Measurements from ENCODE around the gene POLR2J.

Gene POLR2J

DNA sequence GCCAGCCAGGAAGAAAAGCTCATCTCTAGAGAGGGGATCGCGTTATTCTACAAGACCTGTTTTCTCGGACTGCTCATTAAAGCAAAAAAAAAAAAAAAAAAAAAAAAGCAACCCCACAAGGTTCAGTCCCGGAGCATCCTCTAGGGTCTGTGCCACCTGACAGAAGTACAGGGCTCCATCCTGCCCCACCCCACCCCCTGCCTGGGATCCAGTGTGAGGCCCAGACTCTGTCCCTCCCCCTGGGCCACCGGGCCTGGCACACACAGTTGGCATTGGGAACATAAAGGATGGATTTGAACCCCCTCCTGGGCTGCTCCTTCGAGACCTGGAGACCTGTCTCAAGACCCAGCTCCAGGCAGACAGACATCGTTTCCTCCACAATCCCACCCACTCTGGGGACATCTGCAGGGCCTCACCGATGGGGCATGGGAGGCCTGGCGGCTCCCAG lies 44.7 kb downstream of the POLR2J start:
- peak in 1 of 3 experiments; percentile 49 for DNase-seq

DNA sequence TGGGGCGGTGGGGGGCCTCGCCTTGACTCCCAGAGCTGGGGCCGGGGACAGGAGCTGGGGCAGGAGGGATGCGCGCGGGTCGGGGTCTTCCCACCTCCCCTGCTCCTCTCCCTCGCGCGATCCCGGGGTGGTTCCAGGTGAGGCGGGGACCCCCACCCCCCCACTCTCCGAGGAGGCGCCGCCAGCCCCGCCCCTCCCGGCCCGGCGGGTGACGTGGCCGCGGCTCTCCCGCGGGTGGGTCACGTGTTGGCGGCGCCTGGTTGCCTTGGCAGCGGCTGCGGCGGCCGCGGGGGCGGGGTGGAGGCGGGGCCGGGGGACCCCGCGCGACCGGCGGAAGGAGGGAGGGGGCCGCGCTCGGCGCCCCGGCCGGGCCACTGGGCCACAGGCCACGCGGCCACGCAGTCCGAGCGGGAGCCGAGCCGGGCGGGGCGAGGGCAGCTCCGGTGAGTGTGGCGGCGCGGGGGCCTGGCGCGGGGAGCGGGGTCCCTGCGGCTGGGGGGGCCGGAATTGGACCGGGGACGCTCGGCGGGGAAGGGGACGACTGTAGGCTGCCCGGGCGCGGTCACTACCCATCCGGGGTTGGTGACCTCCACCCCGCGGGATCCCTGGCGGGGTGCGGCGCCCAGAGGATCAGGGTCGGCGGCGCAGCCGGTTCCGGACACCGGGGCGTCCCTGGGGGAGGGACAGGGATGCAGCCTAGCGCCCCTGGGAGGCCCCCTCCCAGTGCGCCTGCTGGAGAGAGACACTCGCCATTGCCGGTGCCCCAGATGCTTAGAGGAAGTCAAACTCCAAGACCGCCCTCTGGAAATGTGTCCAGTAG lies 45.3 kb downstream of the POLR2J start, which contains the start of gene ORAI2:
Gene ORAI2, plus strand, starts transcription at position 357 of the 820 bp plus-strand sequence. CDS start 5,382 bp downstream, outside the sequence.
- DNase-seq = peak; percentile 83 to 86 (median 83)

DNA sequence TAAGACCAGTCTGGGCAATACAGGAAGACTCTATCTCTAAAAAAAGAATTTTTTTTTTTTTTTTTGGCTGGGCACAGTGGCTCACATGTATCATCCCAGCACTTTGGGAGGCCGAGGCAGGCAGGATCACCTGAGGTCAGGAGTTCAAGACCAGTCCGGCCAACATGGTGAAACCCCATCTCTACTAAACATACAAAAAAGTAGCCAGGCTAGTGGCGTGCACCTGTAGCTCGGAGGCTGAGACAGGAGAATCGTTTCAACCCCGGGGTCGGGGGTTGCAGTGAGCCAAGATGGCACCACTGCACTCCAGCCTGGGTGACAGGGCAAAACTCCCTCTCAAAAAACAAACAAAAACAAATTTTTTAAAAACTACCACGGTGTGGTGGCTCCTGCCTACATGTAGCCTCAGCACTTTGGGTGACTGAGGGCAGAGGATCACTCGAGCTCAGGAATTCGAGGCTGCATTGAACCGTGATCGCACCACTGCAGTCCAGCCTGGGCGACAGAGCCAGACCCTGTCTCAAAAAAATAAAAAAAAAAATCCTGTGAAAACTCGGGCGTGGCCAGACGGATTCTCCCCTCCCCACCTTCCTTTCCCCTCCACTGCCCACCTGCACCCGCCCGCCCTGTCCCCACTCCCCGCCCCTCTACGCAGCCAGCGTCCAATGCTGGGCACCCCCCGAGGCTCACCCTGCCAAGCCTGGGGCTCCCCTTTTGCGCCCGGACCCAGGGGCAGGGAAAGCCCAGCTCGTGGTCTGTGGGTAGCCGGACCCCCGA lies 46.1 kb downstream of the POLR2J start:
- peak in 2 of 3 experiments; percentile 32 to 53 for DNase-seq

DNA sequence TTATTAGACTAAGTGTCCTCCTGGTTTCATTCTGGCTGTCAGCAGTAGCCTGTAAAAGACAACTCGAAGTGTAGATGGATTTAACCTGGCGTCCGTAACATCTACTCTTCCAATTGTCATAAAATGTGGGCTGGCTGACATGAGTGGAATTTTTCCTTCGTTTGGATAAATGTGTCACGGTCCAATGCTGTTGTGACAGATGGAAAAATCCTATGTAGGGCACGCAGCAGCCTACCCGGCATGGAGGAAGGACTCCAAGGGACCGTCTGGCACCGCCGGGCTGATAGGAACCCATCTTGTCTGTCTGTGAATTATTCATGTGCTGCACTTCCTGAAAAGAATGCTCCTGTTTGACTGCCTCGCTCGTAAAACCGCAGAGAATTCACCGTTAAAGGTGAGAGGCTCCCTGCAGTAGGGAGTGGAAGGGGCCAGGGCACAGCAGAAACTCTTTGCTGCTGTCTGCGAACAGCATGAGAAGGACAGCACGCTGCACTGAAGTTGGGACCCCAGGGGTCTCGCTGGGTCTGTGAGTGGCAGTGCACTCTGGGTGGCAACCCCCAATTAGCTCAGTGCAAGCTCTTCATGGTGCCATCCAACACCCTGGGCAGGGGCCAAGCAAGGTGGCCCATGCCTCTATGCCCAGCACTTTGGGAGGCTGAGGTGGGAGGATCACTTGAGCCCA lies 47.0 kb downstream of the POLR2J start:
- peak; percentile 28 to 94 (median 39) for DNase-seq

DNA sequence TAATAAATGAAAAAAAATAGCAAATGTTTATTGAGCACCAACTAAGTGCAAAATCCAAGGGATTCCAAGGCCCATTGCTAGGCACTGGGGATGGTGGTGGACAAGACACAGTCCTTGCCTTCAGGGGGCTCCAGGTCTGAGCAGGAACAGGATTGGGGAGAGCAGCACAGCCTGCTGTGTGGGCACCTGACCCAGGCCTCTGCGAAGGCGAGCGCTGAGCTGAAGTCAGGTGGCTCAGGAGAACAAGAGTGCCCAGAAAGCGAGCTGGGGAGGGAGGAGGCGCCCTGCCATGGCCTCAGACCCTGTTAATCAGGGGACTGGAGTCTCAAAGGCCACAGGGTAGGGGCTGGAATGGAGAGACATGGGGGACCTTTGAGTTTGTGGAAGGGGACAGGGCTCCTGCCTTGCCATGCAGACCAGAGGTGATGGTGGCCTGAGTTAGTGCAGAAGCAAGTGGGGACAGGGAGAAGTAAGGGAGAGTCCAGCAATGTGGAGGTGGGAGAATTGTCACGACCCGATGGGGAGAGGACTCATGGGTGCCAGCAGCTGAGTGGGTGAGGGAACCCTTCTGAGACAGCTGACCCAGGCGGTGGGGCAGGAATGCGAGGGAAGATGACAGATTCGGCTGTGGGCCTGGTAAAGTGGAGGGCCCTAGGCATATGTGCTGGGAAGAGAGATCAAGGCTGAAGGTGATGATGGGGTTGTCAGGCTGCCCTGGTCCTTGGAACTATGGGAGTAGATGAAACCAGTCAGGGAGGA lies 49.4 kb downstream of the POLR2J start:
- no peak for DNase-seq

DNA sequence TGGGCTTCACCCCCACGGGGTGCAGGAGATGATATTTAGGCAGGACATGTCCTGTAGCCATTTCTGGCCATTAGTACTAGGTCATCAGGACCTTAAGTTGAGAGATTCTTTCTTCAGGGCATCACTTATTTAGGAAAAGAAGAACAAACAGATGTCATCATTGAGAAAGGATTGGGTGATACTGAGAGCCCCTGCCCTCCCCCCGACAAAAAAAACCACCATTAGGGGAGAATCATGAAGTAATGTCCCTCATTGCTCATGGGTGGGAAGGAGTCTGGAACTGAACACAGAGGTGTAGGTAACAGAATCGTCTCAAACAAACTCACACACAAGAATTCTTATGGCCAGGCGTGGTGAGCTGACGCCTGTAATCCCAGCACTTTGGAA lies 51.7 kb downstream of the POLR2J start:
- DNase-seq = no peak

DNA sequence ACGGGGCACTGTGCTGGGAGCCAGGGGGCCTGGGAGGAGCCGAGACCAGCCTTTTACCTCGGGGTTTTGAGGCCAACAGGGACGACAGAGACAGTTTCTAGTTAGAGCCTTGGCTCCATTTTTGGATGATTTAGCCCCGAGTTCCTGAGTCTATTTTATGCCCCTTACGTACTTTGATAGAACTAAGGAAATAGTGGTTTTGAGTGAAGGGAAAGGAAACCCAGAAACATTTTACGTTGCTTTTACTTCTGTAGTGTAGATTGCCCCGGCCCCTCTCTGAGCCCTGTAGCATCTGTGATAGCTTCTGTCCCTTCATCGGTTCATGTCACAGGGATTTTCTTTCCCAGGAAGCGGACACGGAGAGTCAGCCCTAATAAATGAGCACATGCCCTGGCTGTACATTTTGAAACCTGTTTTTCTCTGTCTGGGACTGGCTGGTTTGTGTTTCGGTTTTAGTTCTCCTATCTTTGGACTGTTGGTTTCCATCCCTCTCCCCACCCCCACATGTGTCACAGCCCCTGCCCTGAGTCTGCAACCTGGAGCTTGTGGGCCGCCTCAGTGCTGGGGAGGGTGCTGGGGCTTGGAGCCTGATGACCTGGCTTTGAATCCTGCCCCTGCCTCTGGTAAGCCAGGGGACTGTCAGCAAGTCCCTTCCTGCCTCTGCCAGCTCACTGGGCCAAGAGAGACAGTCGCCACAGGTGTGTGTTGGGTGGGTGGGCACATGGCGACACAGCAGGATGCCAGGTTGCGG lies 52.3 kb downstream of the POLR2J start:
- no peak for DNase-seq

DNA sequence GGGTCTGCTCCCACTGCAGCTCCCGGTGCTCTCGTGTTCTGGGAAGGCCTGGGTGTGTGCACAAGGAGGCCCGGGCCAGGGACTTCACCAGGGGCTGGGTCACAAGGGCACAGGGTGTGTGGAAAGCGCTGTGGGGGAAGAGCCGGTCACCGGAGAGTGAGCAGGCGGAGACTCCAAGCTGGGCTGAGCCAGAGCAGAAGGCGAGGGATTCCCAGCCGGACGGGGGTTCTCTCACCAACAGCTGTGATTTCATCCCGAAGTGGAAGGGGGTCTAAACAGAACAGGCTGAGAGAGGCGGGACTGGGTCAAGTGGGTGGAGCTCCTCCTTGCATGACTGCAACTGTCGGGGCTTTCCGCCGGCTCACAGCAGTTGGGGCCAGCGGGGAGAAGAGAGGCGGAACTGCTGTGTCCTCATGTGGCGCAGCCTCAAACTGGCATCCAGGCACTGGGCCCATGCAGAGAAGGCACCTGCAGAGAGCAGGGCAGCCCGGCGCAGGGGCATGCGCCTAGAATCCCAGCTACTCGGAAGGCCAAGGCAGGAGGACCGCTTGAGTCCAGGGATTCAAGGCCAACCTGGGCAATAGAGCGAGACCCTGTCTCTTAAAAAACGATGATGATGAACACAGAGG lies 53.0 kb downstream of the POLR2J start:
- DNase-seq = no peak

DNA sequence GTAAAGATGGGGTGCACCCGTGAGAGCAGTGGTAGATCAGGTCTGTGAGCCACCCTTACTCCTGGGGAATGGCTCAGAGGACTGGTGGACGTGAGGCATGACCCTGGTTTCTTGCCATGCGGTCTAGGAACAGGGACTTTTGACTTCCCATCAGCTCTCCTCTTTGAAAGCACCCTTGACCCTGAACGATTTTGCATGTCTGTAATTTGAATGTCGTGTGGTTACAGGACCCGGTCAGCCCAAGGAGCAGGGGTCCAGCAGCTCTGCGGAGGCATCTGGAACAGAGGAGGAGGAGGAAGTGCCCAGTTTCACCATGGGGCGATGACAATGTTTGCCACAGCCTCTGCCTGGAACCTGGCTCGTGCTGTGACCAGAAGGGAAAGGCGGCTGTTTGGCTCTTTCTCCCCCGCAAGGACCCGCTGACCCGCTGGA lies 53.9 kb downstream of the POLR2J start:
- no peak for DNase-seq

DNA sequence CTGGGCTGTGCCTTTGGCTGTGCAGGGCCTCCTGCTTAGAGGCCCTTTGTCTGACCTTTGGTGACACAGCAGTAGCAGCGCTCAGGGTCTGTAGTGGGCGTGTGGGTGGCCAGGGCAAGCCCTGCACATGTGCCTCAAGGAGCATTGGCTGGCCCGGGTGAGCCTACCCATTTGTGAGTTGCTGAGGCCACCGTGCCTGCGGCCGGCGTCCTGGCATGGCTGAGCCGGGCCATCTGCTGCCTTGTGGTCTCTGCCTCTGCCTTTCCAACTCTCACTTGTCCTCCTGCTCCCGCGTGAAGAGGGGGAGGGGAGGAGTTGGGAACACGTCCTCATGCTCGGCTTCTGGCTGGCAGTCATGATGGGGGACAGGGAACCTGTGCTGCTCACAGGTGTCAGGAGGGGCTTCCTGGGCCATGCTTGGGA lies 54.6 kb downstream of the POLR2J start:
- DNase-seq = no peak

All from NCI-H1417 (cell line).